NCI-H2081 (cell line): Measurements from ENCODE around the gene ZNF185.

Source experiments
- DNase-seq, 2 experiments: peaks; one replicate each; lab custom pipeline; 2025; lab: John Stamatoyannopoulos, UW

The ZNF185 gene

GRCh38 chrX:152897222-152898131 lies at the start of gene ZNF185:
Gene ZNF185, plus strand, starts transcription at chrX:152898067. Its CDS starts 16,423 bp downstream, at chrX:152914490.
- DNase-seq, result no peak

GRCh38 chrX:152850465-152850864 lies 47.4 kb upstream of the ZNF185 start:
- DNase-seq, result no peak

GRCh38 chrX:152853986-152854385 lies 43.9 kb upstream of the ZNF185 start:
- DNase-seq, result no peak

GRCh38 chrX:152861116-152861515 lies 36.8 kb upstream of the ZNF185 start:
- no peak for DNase-seq

GRCh38 chrX:152861826-152862225 lies 36.0 kb upstream of the ZNF185 start:
- DNase-seq, result no peak

GRCh38 chrX:152865232-152865920 lies 32.5 kb upstream of the ZNF185 start:
- no peak for DNase-seq

- DNase-seq, result no peak
Observed at GRCh38 chrX:152866386-152866785, 31.5 kb upstream of the ZNF185 start.

GRCh38 chrX:152869972-152870371 lies 27.9 kb upstream of the ZNF185 start:
- no peak for DNase-seq

- DNase-seq, result no peak
Observed at GRCh38 chrX:152871260-152871659, 26.6 kb upstream of the ZNF185 start.

GRCh38 chrX:152872522-152872921 lies 25.3 kb upstream of the ZNF185 start:
- no peak for DNase-seq

GRCh38 chrX:152873361-152873760 lies 24.5 kb upstream of the ZNF185 start:
- no peak for DNase-seq

GRCh38 chrX:152876931-152877840 lies 20.7 kb upstream of the ZNF185 start:
- no peak for DNase-seq

- DNase-seq, result no peak
Observed at GRCh38 chrX:152878976-152879755, 18.7 kb upstream of the ZNF185 start.

- no peak for DNase-seq
Observed at GRCh38 chrX:152881289-152881688, 16.6 kb upstream of the ZNF185 start.

- DNase-seq, result no peak
Observed at GRCh38 chrX:152884171-152884570, 13.7 kb upstream of the ZNF185 start.

GRCh38 chrX:152886716-152887115 lies 11.2 kb upstream of the ZNF185 start:
- no peak for DNase-seq

GRCh38 chrX:152892499-152892898 lies 5.4 kb upstream of the ZNF185 start:
- DNase-seq, result no peak

- DNase-seq, result no peak
Observed at GRCh38 chrX:152892999-152893891, 4.6 kb upstream of the ZNF185 start.

- no peak for DNase-seq
Observed at GRCh38 chrX:152893980-152894610, 3.8 kb upstream of the ZNF185 start.

GRCh38 chrX:152895121-152895520 lies 2.7 kb upstream of the ZNF185 start:
- no peak for DNase-seq
